ENCODE results near the gene ZNF668.
A peak's percentile ranks its signal among the peaks of the same experiment; 100 is the strongest.
"Not testable (repeated sequence)": the region's sequence is repeated elsewhere in the genome, so short reads cannot be mapped to it uniquely, and the experiment has no call there.

ZNF668 gene

GRCh38 chr16:31016018-31016417 lies 58.0 kb downstream of the ZNF668 start:
- no peak for DNase-seq (ENCODE audit: low read depth, low spot score)
- TF ChIP-seq, protein P1, sequence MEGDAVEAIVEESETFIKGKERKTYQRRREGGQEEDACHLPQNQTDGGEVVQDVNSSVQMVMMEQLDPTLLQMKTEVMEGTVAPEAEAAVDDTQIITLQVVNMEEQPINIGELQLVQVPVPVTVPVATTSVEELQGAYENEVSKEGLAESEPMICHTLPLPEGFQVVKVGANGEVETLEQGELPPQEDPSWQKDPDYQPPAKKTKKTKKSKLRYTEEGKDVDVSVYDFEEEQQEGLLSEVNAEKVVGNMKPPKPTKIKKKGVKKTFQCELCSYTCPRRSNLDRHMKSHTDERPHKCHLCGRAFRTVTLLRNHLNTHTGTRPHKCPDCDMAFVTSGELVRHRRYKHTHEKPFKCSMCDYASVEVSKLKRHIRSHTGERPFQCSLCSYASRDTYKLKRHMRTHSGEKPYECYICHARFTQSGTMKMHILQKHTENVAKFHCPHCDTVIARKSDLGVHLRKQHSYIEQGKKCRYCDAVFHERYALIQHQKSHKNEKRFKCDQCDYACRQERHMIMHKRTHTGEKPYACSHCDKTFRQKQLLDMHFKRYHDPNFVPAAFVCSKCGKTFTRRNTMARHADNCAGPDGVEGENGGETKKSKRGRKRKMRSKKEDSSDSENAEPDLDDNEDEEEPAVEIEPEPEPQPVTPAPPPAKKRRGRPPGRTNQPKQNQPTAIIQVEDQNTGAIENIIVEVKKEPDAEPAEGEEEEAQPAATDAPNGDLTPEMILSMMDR (IDR thresholded peaks at IDR 0.05; ENCODE audit: low read depth, low read length): peak; percentile 19
- in situ Hi-C loops (cut with HindIII; ENCODE audit: low sequenced_read_pairs): no loop called here
- no peak overlapping the region for H3K4me3 ChIP-seq (ENCODE audit: low read depth, low read length)

DNA sequence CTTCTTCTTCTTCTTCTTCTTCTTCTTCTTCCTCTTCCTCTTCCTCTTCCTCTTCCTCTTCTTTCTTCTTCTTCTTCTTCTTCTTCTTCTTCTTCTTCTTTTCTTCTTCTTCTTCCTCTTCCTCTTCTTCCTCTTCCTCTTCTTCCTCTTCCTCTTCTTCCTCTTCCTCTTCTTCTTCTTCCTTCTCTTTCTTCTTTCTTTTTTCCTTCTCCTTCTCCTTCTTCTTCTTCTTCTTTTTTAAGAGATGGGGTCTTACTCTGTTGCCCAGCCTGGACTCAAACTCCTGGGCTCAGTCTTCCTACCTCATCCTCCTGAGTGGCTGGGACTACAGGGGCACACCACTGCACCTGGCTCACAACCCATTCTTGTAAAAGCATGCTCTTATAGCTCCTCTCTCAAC lies 60.7 kb downstream of the ZNF668 start:
- DNase-seq (ENCODE audit: low read depth, low spot score); H3K4me3 ChIP-seq (ENCODE audit: low read depth, low read length); in situ Hi-C loops (cut with HindIII; ENCODE audit: low sequenced_read_pairs): not testable (repeated sequence)

- DNase-seq (ENCODE audit: low read depth, low spot score); in situ Hi-C loops (cut with HindIII; ENCODE audit: low sequenced_read_pairs): not testable (repeated sequence)
Observed at GRCh38 chr16:31011815-31012214, 62.2 kb downstream of the ZNF668 start.

More at GRCh38 chr16:31011815-31012214, 62.2 kb downstream of the ZNF668 start:
- not testable (repeated sequence) for H3K4me3 ChIP-seq (ENCODE audit: low read depth, low read length)

All from astrocyte of the spinal cord (primary cell).